ENCODE measurements around the gene SLC8A3.

GRCh38 chr14:70032016-70032415, 156.7 kb downstream of the SLC8A3 start:
- no peak for TF ChIP-seq CTCF (IDR thresholded peaks at IDR 0.05)
- no peak for TF ChIP-seq POLR2A (IDR thresholded peaks at IDR 0.05; ENCODE audit: low read depth)
- TF ChIP-seq EP300 (IDR thresholded peaks at IDR 0.05) = no peak
